ENCODE data around the gene LIX1. TPM values are rescaled to one million over a fixed set of nuclear protein-coding genes. Genes with fewer than 3 reads are reported as not detected.
"Not testable (repeated sequence)": the region's sequence is repeated elsewhere in the genome, so short reads cannot be mapped to it uniquely, and the experiment has no call there.

The LIX1 gene
- polyA plus RNA-seq, 3 donors: 5.6 to 5.9 (median 5.7) TPM

GRCh38 chr5:97106216-97106581, 36.2 kb downstream of the LIX1 start:
- no peak for DNase-seq (ENCODE audit: low read depth in 3 of 3, low spot score in 2 of 3)

- DNase-seq (ENCODE audit: low read depth in 3 of 3, low spot score in 2 of 3): no peak
These were observed 36.8 kb downstream of the LIX1 start for GRCh38 chr5:97105501-97106215.

- no peak for DNase-seq (ENCODE audit: low read depth in 3 of 3, low spot score in 2 of 3)
These were observed 40.4 kb downstream of the LIX1 start for GRCh38 chr5:97102010-97102470.

GRCh38 chr5:97101189-97101910, 41.1 kb downstream of the LIX1 start:
- no peak for DNase-seq (ENCODE audit: low read depth in 3 of 3, low spot score in 2 of 3)

GRCh38 chr5:97100476-97100875, 41.9 kb downstream of the LIX1 start:
- DNase-seq (ENCODE audit: low read depth in 3 of 3, low spot score in 2 of 3): no peak

- DNase-seq (ENCODE audit: low read depth in 3 of 3, low spot score in 2 of 3): no peak
These were observed 43.5 kb downstream of the LIX1 start for GRCh38 chr5:97098922-97099321.

GRCh38 chr5:97097326-97098230, 44.8 kb downstream of the LIX1 start:
- DNase-seq (ENCODE audit: low read depth in 3 of 3, low spot score in 2 of 3): no peak

GRCh38 chr5:97096846-97097245, 45.6 kb downstream of the LIX1 start:
- no peak for DNase-seq (ENCODE audit: low read depth in 3 of 3, low spot score in 2 of 3)

GRCh38 chr5:97096191-97096590, 46.2 kb downstream of the LIX1 start:
- DNase-seq (ENCODE audit: low read depth in 3 of 3, low spot score in 2 of 3): no peak

- DNase-seq (ENCODE audit: low read depth in 3 of 3, low spot score in 2 of 3): no peak
These were observed 47.1 kb downstream of the LIX1 start for GRCh38 chr5:97095318-97095732.

GRCh38 chr5:97094579-97095317, 47.7 kb downstream of the LIX1 start:
- DNase-seq (ENCODE audit: low read depth in 3 of 3, low spot score in 2 of 3): no peak

- DNase-seq (ENCODE audit: low read depth in 3 of 3, low spot score in 2 of 3): no peak
These were observed 49.2 kb downstream of the LIX1 start for GRCh38 chr5:97093193-97093592.

- no peak for DNase-seq (ENCODE audit: low read depth in 3 of 3, low spot score in 2 of 3)
These were observed 51.5 kb downstream of the LIX1 start for GRCh38 chr5:97090944-97091343.

GRCh38 chr5:97089149-97089801, 53.1 kb downstream of the LIX1 start:
- DNase-seq (ENCODE audit: low read depth in 3 of 3, low spot score in 2 of 3): no peak

- DNase-seq (ENCODE audit: low read depth in 3 of 3, low spot score in 2 of 3): no peak
These were observed 53.6 kb downstream of the LIX1 start for GRCh38 chr5:97088774-97089148.

- no peak for DNase-seq (ENCODE audit: low read depth in 3 of 3, low spot score in 2 of 3)
These were observed 55.3 kb downstream of the LIX1 start for GRCh38 chr5:97087138-97087537.

- DNase-seq (ENCODE audit: low read depth in 3 of 3, low spot score in 2 of 3): no peak
These were observed 56.8 kb downstream of the LIX1 start for GRCh38 chr5:97085459-97086181.

- not testable (repeated sequence) for DNase-seq (ENCODE audit: low read depth in 3 of 3, low spot score in 2 of 3)
These were observed 57.5 kb downstream of the LIX1 start for GRCh38 chr5:97084782-97085458.

All from right renal cortex interstitium (tissue), 3 donors.